Measurements from ENCODE around the gene PANX2. TPM values are rescaled to one million over a fixed set of nuclear protein-coding genes. Genes with fewer than 3 reads are reported as not detected.

PANX2 gene
- total RNA-seq, 1 donor from 2014 or later: 3.0 TPM

DNA sequence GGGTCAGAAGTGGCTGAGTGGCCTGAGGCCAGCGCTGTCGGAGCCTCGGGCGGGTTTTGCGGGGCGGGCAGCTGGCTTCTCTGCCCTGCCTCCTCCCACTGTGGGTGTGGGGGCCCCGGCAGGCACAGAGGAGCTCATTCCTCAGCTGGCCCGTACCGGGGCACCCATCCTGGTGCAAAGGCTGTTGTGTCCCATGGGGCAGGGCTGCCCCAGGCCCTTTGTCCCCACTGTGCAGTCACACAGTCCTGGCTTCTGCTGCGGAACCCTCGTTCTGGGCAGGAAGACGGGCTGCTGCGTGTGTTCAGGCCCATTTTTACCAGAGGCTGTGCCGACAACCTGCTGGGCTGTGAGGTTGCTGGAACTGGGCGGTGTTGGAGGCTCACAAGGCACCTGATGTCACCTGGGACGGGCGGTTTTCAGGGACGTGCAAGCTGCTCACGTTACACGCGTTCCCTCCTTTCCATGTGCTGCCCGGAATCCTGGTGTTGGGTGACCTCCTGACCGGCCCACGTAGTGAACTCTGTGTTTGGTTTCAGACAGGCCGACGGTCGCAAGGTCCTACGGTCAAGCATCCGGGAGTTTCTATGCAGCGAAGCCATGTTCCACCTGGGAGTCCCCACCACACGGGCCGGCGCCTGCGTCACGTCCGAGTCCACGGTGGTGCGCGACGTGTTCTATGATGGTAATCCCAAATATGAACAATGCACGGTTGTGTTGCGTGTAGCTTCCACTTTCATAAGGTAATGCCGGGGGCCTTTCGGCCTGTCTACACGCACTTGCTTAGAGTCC lies 35.4 kb downstream of the PANX2 start:
- Mint-ChIP-seq H3K27me3 (no peaks in the 10 kb centered on the region), H3K9me3 (no peaks in the 10 kb centered on the region), H3K4me1 (ENCODE audit: unreplicated experiment) (peaks cover 21% of the 10 kb centered on the region), H3K36me3 (peaks cover 24% of the 10 kb centered on the region), H3K27ac (no peak overlapping the region), H3K4me3 (no peak overlapping the region)
- TF ChIP-seq CTCF (conservative IDR thresholded peaks at IDR 0.05): no peak
- no peak for DNase-seq (ENCODE audit: extremely low spot score, unreplicated experiment)

DNA sequence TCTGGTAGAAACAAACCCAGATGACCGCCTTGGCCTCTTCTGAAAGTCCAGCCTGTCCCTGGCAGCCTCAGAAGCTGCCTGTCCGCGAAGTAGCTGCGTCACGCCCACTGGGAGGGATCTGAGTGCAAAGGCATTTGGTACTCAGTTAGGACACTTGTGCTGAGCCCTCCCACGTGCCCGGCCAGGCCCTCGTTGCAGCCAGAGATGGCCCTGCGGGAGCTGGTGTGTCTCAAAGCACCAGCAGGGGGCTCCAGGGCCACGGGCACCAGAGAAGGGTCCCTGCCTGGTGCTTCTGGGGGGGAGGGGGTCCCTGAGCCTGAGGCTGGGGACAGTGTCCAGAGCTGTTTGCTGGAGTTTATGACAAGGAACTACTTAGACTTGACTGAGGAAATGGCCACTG lies 36.1 kb downstream of the PANX2 start:
- H3K4me1 Mint-ChIP-seq (ENCODE audit: unreplicated experiment): peaks cover 21% of the 10 kb centered on the region
- no peaks in the 10 kb centered on the region for H3K9me3 Mint-ChIP-seq
- H3K4me3 Mint-ChIP-seq: no peak overlapping the region
- H3K36me3 Mint-ChIP-seq: peaks cover 24% of the 10 kb centered on the region
- peak; percentile 72 for TF ChIP-seq CTCF (conservative IDR thresholded peaks at IDR 0.05)
- no peak overlapping the region for H3K27ac Mint-ChIP-seq
- no peaks in the 10 kb centered on the region for H3K27me3 Mint-ChIP-seq
- DNase-seq (ENCODE audit: extremely low spot score, unreplicated experiment): no peak

- no peak for TF ChIP-seq CTCF (conservative IDR thresholded peaks at IDR 0.05)
- no peaks in the 10 kb centered on the region for H3K27me3 Mint-ChIP-seq
- DNase-seq (ENCODE audit: extremely low spot score, unreplicated experiment): no peak
- H3K4me1 Mint-ChIP-seq (ENCODE audit: unreplicated experiment): peaks cover 14% of the 10 kb centered on the region
- H3K36me3 Mint-ChIP-seq: peaks cover 24% of the 10 kb centered on the region
- H3K9me3 Mint-ChIP-seq: no peaks in the 10 kb centered on the region
- H3K27ac Mint-ChIP-seq: no peak overlapping the region
- H3K4me3 Mint-ChIP-seq: no peak overlapping the region
These were observed 37.0 kb downstream of the PANX2 start for GRCh38 chr22:50207383-50208140.

DNA sequence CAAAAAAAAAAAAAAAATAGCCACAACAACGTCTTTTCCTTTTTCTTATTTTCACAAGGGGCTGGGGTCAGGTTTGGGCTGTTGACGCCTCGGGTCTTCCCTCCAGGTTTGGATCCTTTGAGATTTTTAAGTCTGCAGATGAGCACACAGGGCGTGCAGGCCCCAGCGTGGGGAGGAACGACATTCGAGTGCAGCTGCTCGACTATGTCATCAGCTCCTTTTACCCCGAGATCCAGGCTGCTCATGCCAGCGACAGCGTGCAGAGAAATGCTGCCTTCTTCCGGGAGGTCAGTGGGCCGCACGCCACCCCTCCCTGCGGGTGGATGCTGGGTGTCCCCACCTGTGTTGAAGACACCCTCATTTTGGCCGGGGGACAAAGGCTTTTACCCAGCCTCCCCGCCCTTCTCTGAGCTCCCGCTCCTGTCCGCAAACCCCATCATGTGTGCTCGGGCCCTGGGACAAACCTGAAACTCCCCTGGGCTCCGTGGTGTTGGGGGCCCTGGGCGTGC lies 38.0 kb downstream of the PANX2 start:
- H3K27ac Mint-ChIP-seq: no peak overlapping the region
- H3K4me3 Mint-ChIP-seq: no peak overlapping the region
- peaks cover 12% of the 10 kb centered on the region for H3K4me1 Mint-ChIP-seq (ENCODE audit: unreplicated experiment)
- peaks cover 29% of the 10 kb centered on the region for H3K36me3 Mint-ChIP-seq
- no peaks in the 10 kb centered on the region for H3K27me3 Mint-ChIP-seq
- no peak for DNase-seq (ENCODE audit: extremely low spot score, unreplicated experiment)
- H3K9me3 Mint-ChIP-seq: no peaks in the 10 kb centered on the region
- no peak for TF ChIP-seq CTCF (conservative IDR thresholded peaks at IDR 0.05)

DNA sequence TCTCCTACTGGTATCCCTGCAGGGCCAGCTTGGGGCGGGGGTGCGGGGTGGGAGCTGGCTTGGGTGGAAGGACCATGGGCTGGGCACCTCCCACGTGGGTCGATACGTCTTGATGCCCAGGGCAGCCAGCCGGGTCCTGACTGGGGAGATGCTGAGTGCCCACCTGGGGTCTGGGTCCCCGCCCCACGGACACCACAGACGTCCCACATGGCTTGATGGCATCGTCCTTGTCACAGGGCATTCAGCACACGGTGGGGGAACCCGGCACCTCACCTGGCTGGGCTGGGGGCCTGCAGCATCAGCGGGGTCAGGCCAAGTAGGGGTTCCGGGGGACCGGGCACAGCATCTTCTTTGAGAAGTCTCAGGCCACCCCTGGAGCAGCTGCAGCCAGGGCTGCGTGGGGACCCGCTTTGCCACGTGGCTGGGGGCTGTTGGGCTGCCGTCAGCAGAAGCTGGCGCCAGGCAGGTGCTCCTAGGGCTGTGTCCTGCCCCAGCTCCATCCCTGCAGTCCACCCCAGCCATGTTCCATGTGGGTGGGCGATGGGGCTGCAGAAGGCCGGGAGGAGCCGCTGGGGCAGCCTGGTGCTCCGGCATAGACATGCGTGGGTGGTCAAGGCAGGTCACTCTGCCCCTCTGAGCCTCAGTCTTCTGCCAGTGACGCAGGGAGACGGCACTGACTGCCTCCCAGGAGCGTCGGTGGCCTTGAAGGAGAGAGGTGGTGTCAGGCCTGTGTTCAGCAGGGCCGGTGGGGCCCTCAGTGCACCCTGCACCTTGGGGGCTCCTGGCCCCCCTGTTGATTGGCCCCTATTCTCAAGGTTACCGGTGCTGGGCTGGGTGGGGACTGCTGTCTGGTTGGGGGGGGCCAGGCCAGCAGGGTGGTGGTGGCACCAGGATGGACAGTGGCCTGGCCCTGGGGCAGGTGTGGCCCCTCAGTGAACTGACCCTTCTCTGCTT lies 38.7 kb downstream of the PANX2 start:
- Mint-ChIP-seq H3K4me1 (ENCODE audit: unreplicated experiment) (peaks cover 12% of the 10 kb centered on the region), H3K4me3 (no peak overlapping the region), H3K36me3 (peaks cover 24% of the 10 kb centered on the region), H3K27ac (peak overlapping the region; percentile 12), H3K9me3 (no peaks in the 10 kb centered on the region), H3K27me3 (no peaks in the 10 kb centered on the region)
- TF ChIP-seq CTCF (conservative IDR thresholded peaks at IDR 0.05): no peak
- no peak for DNase-seq (ENCODE audit: extremely low spot score, unreplicated experiment)

Measured in type B pancreatic cell (in vitro differentiated cells).